ENCODE data around the gene A2ML1.
"Not testable (repeated sequence)": the region's sequence is repeated elsewhere in the genome, so short reads cannot be mapped to it uniquely, and the experiment has no call there.

The A2ML1 gene

GRCh38 chr12:8847435-8847834 is 25.0 kb downstream of the A2ML1 start:
- Histone ChIP-seq H3K9ac (no peak overlapping the region), H3K79me2 (ENCODE audit: insufficient read depth, low read depth) (no peaks in the 10 kb centered on the region), H4K20me1 (ENCODE audit: insufficient read depth) (no peaks in the 10 kb centered on the region), H3K27ac (no peak overlapping the region), H2AFZ (ENCODE audit: low read depth) (no peak overlapping the region), H3K4me1 (ENCODE audit: low read depth, poor library complexity, severe bottlenecking) (no peaks in the 10 kb centered on the region), H3K4me2 (no peak overlapping the region), H3K4me3 (IDR thresholded peaks at IDR 0.05; ENCODE audit: insufficient read depth, low read depth, low read length) (no peak overlapping the region), H3K36me3 (ENCODE audit: insufficient read depth) (no peaks in the 10 kb centered on the region), H3K27me3 (ENCODE audit: insufficient read depth, low read depth) (no peaks in the 10 kb centered on the region)
- TF ChIP-seq CTCF (conservative IDR thresholded peaks at IDR 0.05; ENCODE audit: low read depth, low read length): no peak

- H3K4me1 ChIP-seq (ENCODE audit: low read depth, poor library complexity, severe bottlenecking): no peaks in the 10 kb centered on the region
- no peak for TF ChIP-seq CTCF (conservative IDR thresholded peaks at IDR 0.05; ENCODE audit: low read depth, low read length)
Measured at GRCh38 chr12:8849876-8850275, 27.5 kb downstream of the A2ML1 start.

GRCh38 chr12:8852119-8852518 is 29.7 kb downstream of the A2ML1 start:
- no peak overlapping the region for H3K27ac ChIP-seq
- no peaks in the 10 kb centered on the region for H3K36me3 ChIP-seq (ENCODE audit: insufficient read depth)
- H3K27me3 ChIP-seq (ENCODE audit: insufficient read depth, low read depth): no peaks in the 10 kb centered on the region
- no peak overlapping the region for H2AFZ ChIP-seq (ENCODE audit: low read depth)
- H3K79me2 ChIP-seq (ENCODE audit: insufficient read depth, low read depth): no peaks in the 10 kb centered on the region
- no peak for TF ChIP-seq CTCF (conservative IDR thresholded peaks at IDR 0.05; ENCODE audit: low read depth, low read length)
- no peak overlapping the region for H3K4me3 ChIP-seq (IDR thresholded peaks at IDR 0.05; ENCODE audit: insufficient read depth, low read depth, low read length)
- H3K9ac ChIP-seq: no peak overlapping the region
- H3K4me1 ChIP-seq (ENCODE audit: low read depth, poor library complexity, severe bottlenecking): no peaks in the 10 kb centered on the region
- H4K20me1 ChIP-seq (ENCODE audit: insufficient read depth): no peaks in the 10 kb centered on the region
- H3K4me2 ChIP-seq: no peak overlapping the region

More at GRCh38 chr12:8849876-8850275, 27.5 kb downstream of the A2ML1 start:
- Histone ChIP-seq H3K36me3 (ENCODE audit: insufficient read depth) (no peaks in the 10 kb centered on the region), H3K4me3 (IDR thresholded peaks at IDR 0.05; ENCODE audit: insufficient read depth, low read depth, low read length) (no peak overlapping the region), H4K20me1 (ENCODE audit: insufficient read depth) (no peaks in the 10 kb centered on the region), H3K27me3 (ENCODE audit: insufficient read depth, low read depth) (no peaks in the 10 kb centered on the region), H3K4me2 (no peak overlapping the region), H3K9ac (no peak overlapping the region), H3K79me2 (ENCODE audit: insufficient read depth, low read depth) (no peaks in the 10 kb centered on the region), H2AFZ (ENCODE audit: low read depth) (no peak overlapping the region), H3K27ac (no peak overlapping the region)

- Histone ChIP-seq H2AFZ (ENCODE audit: low read depth) (no peak overlapping the region), H3K27me3 (ENCODE audit: insufficient read depth, low read depth) (no peaks in the 10 kb centered on the region), H3K4me2 (no peak overlapping the region), H3K79me2 (ENCODE audit: insufficient read depth, low read depth) (no peaks in the 10 kb centered on the region), H3K9ac (no peak overlapping the region), H3K4me1 (ENCODE audit: low read depth, poor library complexity, severe bottlenecking) (no peaks in the 10 kb centered on the region), H3K4me3 (IDR thresholded peaks at IDR 0.05; ENCODE audit: insufficient read depth, low read depth, low read length) (no peak overlapping the region), H3K27ac (no peak overlapping the region), H4K20me1 (ENCODE audit: insufficient read depth) (no peaks in the 10 kb centered on the region), H3K36me3 (ENCODE audit: insufficient read depth) (no peaks in the 10 kb centered on the region)
- no peak for TF ChIP-seq CTCF (conservative IDR thresholded peaks at IDR 0.05; ENCODE audit: low read depth, low read length)
Measured at GRCh38 chr12:8855891-8856290, 33.5 kb downstream of the A2ML1 start.

- H3K27ac ChIP-seq; H2AFZ ChIP-seq (ENCODE audit: low read depth); H3K36me3 ChIP-seq (ENCODE audit: insufficient read depth); H3K4me2 ChIP-seq; H4K20me1 ChIP-seq (ENCODE audit: insufficient read depth); H3K79me2 ChIP-seq (ENCODE audit: insufficient read depth, low read depth); H3K4me3 ChIP-seq (IDR thresholded peaks at IDR 0.05; ENCODE audit: insufficient read depth, low read depth, low read length); H3K4me1 ChIP-seq (ENCODE audit: low read depth, poor library complexity, severe bottlenecking); H3K9ac ChIP-seq; H3K27me3 ChIP-seq (ENCODE audit: insufficient read depth, low read depth): not testable (repeated sequence)
Measured at GRCh38 chr12:8859448-8859847, 37.0 kb downstream of the A2ML1 start.

All from KMS-11 (cell line).